Measurements from ENCODE around the gene STXBP2. TPM values are rescaled to one million over a fixed set of nuclear protein-coding genes. Genes with fewer than 3 reads are reported as not detected.

The STXBP2 gene
- total and polyA plus RNA-seq, 4 donors = 11.4 to 35.4 (median 28.8) TPM

GRCh38 chr19:7611541-7612279 lies 25.2 kb upstream of the STXBP2 start:
- no peak overlapping the region for H3K27ac ChIP-seq (ENCODE audit: low read depth in 1 of 2, low read length in 2 of 2)
- ATAC-seq (ENCODE audit: low FRiP score) = peak; percentile 5
- 78% methylated on average over 38 to 41 of the region's 41 CpGs for WGBS, 2 donors
- H3K36me3 ChIP-seq (ENCODE audit: control insufficient read depth in 1 of 2, insufficient read depth in 2 of 2, low read length in 1 of 2) = no peaks in the 10 kb centered on the region
- DNase-seq = no peak
- intact Hi-C loops (cut with DNase I) = no loop called here
- H3K9me3 ChIP-seq (ENCODE audit: control insufficient read depth, low read length) = no peaks in the 10 kb centered on the region
- H3K4me3 ChIP-seq (ENCODE audit: low read length in 2 of 2) = no peak overlapping the region
- no peaks in the 10 kb centered on the region for H3K4me1 ChIP-seq (ENCODE audit: control insufficient read depth in 1 of 2, insufficient read depth in 2 of 2, low read length in 2 of 2)
- no peaks in the 10 kb centered on the region for H3K27me3 ChIP-seq (ENCODE audit: control insufficient read depth in 1 of 2, insufficient read depth in 2 of 2, low read length in 1 of 2)

- Histone ChIP-seq H3K27me3 (ENCODE audit: control insufficient read depth in 1 of 2, insufficient read depth in 2 of 2, low read length in 1 of 2) (no peaks in the 10 kb centered on the region), H3K36me3 (ENCODE audit: control insufficient read depth in 1 of 2, insufficient read depth in 2 of 2, low read length in 1 of 2) (no peaks in the 10 kb centered on the region), H3K4me3 (ENCODE audit: low read length in 2 of 2) (no peak overlapping the region), H3K4me1 (ENCODE audit: control insufficient read depth in 1 of 2, insufficient read depth in 2 of 2, low read length in 2 of 2) (no peaks in the 10 kb centered on the region), H3K27ac (ENCODE audit: low read depth in 1 of 2, low read length in 2 of 2) (no peak overlapping the region), H3K9me3 (ENCODE audit: control insufficient read depth, low read length) (no peaks in the 10 kb centered on the region)
- 91% methylated on average over 76 to 81 of the region's 81 CpGs for WGBS, 2 donors
- ATAC-seq (ENCODE audit: low FRiP score) (no peak), DNase-seq (no peak)
- intact Hi-C loops (cut with DNase I) = no loop called here
These were observed 24.3 kb upstream of the STXBP2 start for GRCh38 chr19:7612282-7613274.

- no peaks in the 10 kb centered on the region for H3K27me3 ChIP-seq (ENCODE audit: control insufficient read depth in 1 of 2, insufficient read depth in 2 of 2, low read length in 1 of 2)
- DNase-seq (peak in 1 of 2 donors; percentile 34), ATAC-seq (ENCODE audit: low FRiP score) (no peak)
- H3K36me3 ChIP-seq (ENCODE audit: control insufficient read depth in 1 of 2, insufficient read depth in 2 of 2, low read length in 1 of 2) = no peaks in the 10 kb centered on the region
- no peak overlapping the region for H3K4me3 ChIP-seq (ENCODE audit: low read length in 2 of 2)
- 79 to 81% methylated on average over 54 to 59 of the region's 59 CpGs for WGBS, 2 donors
- no peaks in the 10 kb centered on the region for H3K4me1 ChIP-seq (ENCODE audit: control insufficient read depth in 1 of 2, insufficient read depth in 2 of 2, low read length in 2 of 2)
- H3K9me3 ChIP-seq (ENCODE audit: control insufficient read depth, low read length) = no peaks in the 10 kb centered on the region
- intact Hi-C loops (cut with DNase I) = no loop called here
- H3K27ac ChIP-seq (ENCODE audit: low read depth in 1 of 2, low read length in 2 of 2) = no peak overlapping the region
These were observed 21.8 kb upstream of the STXBP2 start for GRCh38 chr19:7614859-7615741.

GRCh38 chr19:7617172-7617571 lies 19.7 kb upstream of the STXBP2 start:
- H3K4me3 ChIP-seq (ENCODE audit: low read length in 2 of 2) = no peak overlapping the region
- H3K36me3 ChIP-seq (ENCODE audit: control insufficient read depth in 1 of 2, insufficient read depth in 2 of 2, low read length in 1 of 2) = no peaks in the 10 kb centered on the region
- no peaks in the 10 kb centered on the region for H3K27me3 ChIP-seq (ENCODE audit: control insufficient read depth in 1 of 2, insufficient read depth in 2 of 2, low read length in 1 of 2)
- intact Hi-C loops (cut with DNase I) = no loop called here
- no peak for DNase-seq
- H3K27ac ChIP-seq (ENCODE audit: low read depth in 1 of 2, low read length in 2 of 2) = no peak overlapping the region
- no peak for ATAC-seq (ENCODE audit: low FRiP score)
- no peaks in the 10 kb centered on the region for H3K9me3 ChIP-seq (ENCODE audit: control insufficient read depth, low read length)
- 88% methylated on average over 12 of the region's 12 CpGs for WGBS, 2 donors
- H3K4me1 ChIP-seq (ENCODE audit: control insufficient read depth in 1 of 2, insufficient read depth in 2 of 2, low read length in 2 of 2) = no peaks in the 10 kb centered on the region

- Histone ChIP-seq H3K4me1 (ENCODE audit: control insufficient read depth in 1 of 2, insufficient read depth in 2 of 2, low read length in 2 of 2) (no peaks in the 10 kb centered on the region), H3K4me3 (ENCODE audit: low read length in 2 of 2) (no peak overlapping the region), H3K36me3 (ENCODE audit: control insufficient read depth in 1 of 2, insufficient read depth in 2 of 2, low read length in 1 of 2) (peaks cover 0 to 4% of the 10 kb centered on the region in 2 donors), H3K9me3 (ENCODE audit: control insufficient read depth, low read length) (no peaks in the 10 kb centered on the region), H3K27ac (ENCODE audit: low read depth in 1 of 2, low read length in 2 of 2) (no peak overlapping the region), H3K27me3 (ENCODE audit: control insufficient read depth in 1 of 2, insufficient read depth in 2 of 2, low read length in 1 of 2) (no peaks in the 10 kb centered on the region)
- ATAC-seq (ENCODE audit: low FRiP score) (no peak), DNase-seq (no peak)
- intact Hi-C loops (cut with DNase I) = no loop called here
- 93% methylated on average over 28 of the region's 28 CpGs for WGBS, 2 donors
These were observed 19.2 kb upstream of the STXBP2 start for GRCh38 chr19:7617735-7618134.

GRCh38 chr19:7618348-7618747 lies 18.6 kb upstream of the STXBP2 start:
- Histone ChIP-seq H3K27ac (ENCODE audit: low read depth in 1 of 2, low read length in 2 of 2) (no peak overlapping the region), H3K36me3 (ENCODE audit: control insufficient read depth in 1 of 2, insufficient read depth in 2 of 2, low read length in 1 of 2) (peaks cover 0 to 7% of the 10 kb centered on the region in 2 donors), H3K9me3 (ENCODE audit: control insufficient read depth, low read length) (no peaks in the 10 kb centered on the region), H3K4me1 (ENCODE audit: control insufficient read depth in 1 of 2, insufficient read depth in 2 of 2, low read length in 2 of 2) (no peaks in the 10 kb centered on the region), H3K4me3 (ENCODE audit: low read length in 2 of 2) (no peak overlapping the region), H3K27me3 (ENCODE audit: control insufficient read depth in 1 of 2, insufficient read depth in 2 of 2, low read length in 1 of 2) (no peaks in the 10 kb centered on the region)
- 24 to 25% methylated on average over 4 of the region's 4 CpGs for WGBS, 2 donors
- intact Hi-C loops (cut with DNase I) = no loop called here
- ATAC-seq (ENCODE audit: low FRiP score) = no peak
- DNase-seq = no peak

- no peaks in the 10 kb centered on the region for H3K9me3 ChIP-seq (ENCODE audit: control insufficient read depth, low read length)
- 69 to 70% methylated on average over 21 of the region's 21 CpGs for WGBS, 2 donors
- H3K27me3 ChIP-seq (ENCODE audit: control insufficient read depth in 1 of 2, insufficient read depth in 2 of 2, low read length in 1 of 2) = no peaks in the 10 kb centered on the region
- no peak overlapping the region for H3K27ac ChIP-seq (ENCODE audit: low read depth in 1 of 2, low read length in 2 of 2)
- DNase-seq (no peak), ATAC-seq (ENCODE audit: low FRiP score) (no peak)
- no peaks in the 10 kb centered on the region for H3K4me1 ChIP-seq (ENCODE audit: control insufficient read depth in 1 of 2, insufficient read depth in 2 of 2, low read length in 2 of 2)
- H3K36me3 ChIP-seq (ENCODE audit: control insufficient read depth in 1 of 2, insufficient read depth in 2 of 2, low read length in 1 of 2) = peaks cover 0 to 7% of the 10 kb centered on the region in 2 donors
- intact Hi-C loops (cut with DNase I) = no loop called here
- no peak overlapping the region for H3K4me3 ChIP-seq (ENCODE audit: low read length in 2 of 2)
These were observed 18.0 kb upstream of the STXBP2 start for GRCh38 chr19:7618771-7619510.

All from aorta (tissue), 5 donors.